Inflammatory macrophage treated with lipopolysaccharide for 4 hours (primary cell): Measurements from ENCODE around the gene PODXL2.
A peak's percentile ranks its signal among the peaks of the same experiment; 100 is the strongest.

Experiments used
- DNase-seq: peaks from one replicate; pipeline ENCODE4 v3.0.0-alpha.2; 2020

The PODXL2 gene

DNA sequence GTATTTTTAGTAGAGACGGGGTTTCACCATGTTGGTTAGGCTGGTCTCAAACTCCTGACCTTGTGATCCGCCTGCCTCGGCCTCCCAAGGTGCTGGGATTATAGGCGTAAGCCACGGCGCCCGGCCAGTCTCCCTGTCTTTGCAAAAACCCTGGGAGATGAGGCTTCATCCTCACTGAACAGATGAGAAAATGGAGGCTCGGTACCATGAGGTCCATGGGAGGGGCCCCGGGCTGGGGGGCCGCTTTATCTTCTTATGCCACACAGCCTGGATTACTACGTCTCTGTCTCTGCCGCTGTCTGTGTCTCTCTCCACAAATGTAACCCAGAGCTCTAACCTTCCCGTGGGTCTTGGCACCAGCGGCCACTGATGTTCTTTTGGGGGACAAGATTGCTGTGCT, 82.9 kb downstream of the PODXL2 start:
- DNase-seq, result no peak

DNA sequence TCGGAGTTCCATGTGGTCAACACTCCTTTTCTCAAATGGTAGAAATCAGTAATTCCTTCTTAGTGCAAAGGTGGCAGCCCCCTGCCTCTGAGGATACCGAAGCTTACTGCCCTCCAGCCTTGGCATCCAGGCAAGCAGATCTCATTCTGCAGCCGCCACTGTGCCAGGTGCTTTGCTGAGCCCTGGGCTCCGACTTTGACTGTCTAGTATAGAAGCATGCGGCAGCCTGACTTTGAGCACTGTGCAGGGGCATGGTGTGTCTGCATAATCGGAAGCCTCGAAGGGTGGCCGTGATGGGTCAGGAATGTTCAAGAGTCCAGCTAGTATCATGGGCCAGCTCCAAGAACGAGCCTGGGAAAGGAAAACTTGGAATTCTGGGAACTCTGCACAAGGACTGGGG, 83.5 kb downstream of the PODXL2 start:
- no peak for DNase-seq

DNA sequence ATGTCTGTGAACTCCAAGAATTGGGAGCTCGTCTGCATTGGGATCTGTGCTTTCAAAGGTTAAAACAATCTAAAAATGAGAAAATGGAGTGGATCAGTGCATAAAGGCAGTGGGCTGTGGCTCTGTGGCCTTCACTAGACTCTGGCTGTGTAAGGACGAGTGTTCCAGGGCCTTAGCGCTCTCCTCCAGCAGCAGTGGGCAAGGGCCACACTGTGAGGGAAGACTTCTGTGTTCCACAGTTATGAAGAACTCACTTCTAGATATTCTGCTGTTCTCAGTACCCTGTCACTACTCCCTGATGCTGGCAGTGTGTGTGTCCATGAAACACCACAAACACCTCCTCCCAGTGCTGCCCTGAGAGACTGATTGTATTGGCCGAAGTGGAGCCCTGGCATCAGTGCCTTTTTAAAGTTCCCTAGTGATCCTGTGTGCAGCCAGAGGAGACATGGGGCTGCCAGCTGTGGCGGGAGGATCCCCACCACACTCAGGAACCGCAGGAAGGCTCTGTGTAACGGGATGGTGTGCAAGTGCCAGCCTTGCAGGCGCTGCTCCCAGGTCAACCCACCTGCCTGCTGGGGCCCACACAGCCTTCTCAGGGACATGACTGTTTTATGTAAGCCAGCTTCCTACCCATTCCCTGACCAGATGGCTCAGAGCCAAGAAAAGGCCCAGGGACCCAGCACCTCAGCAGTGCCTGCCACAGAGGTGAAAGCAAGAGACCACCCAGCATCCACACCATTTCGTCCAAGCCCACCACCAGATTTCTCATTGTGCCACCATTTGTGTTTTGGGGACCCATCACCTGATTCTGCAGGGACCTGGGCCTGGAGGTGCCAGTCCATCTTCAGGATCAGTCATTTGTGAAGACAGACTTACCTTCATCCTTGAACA, 84.1 kb downstream of the PODXL2 start:
- no peak for DNase-seq

DNA sequence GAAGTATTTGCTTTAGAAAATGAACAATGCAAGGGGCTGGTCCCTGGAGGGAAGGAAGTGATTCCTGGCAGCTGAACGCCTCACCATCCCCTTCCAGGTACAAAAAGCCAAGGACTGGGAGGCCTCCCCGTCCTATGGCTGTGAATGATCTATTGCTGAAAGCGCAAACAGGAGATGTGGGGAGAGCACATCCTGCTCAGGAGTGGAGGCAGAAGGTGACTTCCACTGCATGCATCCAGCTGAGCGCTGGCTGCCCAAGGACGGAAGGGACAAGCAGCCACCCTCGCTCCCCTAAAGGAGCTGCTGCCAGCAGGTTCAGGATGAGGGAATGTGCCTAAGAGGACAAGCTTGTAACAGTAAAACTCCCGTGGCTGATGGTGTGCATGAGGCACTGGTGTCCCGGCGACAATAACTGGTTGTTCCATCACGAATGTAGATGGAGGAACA, 85.2 kb downstream of the PODXL2 start:
- no peak for DNase-seq

DNA sequence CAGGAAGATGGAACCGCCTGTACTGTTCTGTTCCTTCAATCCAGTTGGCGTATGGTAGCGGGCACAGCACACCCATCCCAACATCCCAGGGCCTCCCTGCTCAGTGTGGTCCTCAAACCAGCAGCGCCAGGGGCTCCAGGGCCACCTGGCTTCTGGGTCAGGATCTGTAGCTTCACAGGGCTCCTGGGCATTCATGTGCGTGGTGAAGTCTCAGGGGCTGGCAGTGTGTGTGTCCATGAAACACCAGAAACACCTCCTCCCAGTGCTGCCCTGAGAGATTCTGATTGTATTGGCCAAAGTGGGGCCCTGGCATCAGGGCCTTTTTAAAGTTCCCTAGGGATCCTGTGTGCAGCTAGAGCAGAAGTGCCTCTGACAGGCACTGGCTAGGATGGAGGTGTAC, 85.9 kb downstream of the PODXL2 start:
- DNase-seq, result no peak

DNA sequence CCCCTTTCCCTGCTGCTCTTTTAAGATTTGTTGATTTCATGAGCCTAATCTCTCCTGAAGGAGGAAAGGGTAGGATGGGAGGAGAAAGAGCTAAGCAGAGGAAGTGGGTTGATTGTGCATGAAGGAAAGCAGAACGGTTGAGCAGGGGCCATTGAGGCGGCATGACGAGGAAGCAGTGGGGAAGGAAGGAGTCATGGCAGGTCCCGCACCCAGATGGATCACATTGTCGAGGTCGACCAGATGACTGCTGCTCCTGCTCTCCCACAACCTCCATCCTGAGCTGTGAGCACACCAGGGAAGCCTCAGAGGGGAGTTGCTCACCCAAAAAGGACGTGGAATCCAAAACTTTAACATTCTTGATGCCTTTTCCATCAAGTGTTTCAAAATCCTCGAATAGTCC, 86.5 kb downstream of the PODXL2 start:
- peak; percentile 47 for DNase-seq

DNA sequence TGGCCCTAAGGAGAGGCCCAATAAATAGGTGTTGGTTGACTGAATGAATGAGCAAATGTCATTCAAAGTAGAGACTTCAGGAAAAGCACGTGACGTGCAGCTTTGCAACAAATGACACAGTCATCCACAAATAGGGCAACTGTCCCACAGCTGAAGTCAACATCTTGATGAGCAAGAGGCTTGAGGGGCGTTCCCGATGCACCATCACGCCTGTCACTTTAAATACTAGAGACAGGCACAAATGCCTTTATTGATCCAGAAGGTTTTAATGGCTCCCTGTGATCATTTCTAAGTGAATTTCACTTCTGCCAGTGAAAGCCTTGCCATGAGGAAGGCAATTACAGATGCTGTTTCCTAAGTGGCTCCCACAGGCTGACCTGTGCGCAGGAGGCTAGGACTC, 87.4 kb downstream of the PODXL2 start:
- DNase-seq, result peak; percentile 43

DNA sequence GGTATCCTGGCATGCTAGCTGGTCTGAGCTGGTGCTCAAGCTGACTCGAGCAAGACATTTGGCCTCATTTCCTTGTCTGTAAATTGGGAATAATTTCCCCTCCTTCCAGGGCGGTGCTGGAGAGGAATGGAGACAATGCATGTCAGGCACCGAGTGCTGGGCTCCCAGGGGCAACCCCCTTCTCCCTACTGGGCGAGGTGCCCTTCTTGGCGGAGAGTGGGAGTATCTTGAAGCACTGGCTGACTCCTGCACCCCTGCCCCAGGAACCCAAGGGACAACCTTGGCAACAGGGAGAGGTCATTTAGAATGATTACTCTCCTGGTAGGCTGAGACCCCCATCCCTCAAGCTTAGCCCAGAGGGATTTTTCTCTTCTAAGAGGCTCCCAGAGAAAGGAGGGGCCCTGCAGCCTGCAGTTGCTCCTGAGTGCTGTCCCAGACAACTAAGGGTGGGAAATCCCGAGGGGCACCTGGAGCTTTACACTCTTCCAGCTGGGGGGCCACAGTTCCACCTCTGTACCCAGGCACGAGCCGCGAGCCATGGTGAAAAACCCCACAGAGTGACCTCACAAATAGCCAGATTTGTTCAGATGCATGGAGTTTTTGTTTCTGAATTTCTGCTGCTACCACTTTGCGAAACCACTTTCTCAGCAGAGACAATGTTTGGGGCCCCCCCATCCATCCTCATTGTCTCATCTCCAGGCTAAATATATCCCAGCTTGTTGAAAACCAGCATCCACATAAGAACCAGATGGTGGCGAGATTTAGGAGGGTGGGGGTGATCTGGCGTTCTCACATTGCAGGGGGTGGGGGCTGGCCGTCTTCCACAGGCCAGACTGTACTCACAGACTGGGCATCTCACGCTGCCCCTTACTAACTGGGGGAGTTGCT, 88.6 kb downstream of the PODXL2 start:
- no peak for DNase-seq

DNA sequence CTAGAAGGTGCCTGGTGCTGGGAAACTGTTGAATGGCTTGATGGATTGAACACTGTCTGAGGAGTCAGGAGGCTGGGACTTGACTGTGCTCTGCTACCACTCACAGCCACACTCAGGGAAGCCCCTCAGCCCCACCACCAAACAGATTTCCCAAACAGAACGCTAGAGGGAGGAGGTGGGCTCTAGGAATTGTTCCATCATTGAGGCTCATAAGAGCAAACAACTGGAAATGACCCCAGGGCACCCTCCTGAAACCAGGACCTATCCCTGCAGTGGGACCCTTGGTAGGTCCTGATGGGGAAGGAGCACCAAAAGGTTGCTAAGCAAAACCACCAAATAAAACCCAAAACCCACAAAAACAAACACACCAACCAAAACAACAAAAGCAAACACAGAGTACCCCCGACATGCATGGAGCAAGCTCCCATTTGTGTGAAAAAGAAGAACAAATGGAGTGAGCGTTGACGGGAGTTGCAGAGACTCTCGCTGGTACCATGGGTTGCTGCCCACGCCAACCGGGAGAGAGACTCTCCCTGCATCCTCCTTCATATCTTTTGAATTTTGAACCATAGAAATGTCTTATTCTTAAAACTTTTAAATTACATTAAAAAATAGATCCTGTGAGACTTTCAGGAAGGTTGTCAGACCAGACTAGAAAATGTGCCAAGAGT, 89.4 kb downstream of the PODXL2 start:
- DNase-seq, result no peak

DNA sequence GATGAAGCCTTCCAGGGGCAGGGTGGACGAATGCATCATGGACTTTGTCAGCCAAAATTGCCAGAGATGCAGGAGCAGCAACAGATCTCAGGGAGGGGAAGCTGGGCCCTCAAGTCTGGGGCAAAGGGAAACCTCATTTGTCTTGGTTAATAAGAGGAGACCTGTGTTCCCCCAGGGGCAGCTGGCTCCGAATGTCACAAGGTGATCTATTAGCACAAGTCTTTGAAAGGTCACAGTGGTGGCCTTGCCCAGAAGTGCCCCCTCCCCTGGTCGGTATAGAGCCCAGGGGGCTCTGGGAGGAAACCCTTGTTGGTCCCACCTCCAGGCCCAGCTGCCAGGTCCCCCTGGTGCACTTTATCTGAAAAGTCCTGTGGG, 89.9 kb downstream of the PODXL2 start:
- no peak for DNase-seq

DNA sequence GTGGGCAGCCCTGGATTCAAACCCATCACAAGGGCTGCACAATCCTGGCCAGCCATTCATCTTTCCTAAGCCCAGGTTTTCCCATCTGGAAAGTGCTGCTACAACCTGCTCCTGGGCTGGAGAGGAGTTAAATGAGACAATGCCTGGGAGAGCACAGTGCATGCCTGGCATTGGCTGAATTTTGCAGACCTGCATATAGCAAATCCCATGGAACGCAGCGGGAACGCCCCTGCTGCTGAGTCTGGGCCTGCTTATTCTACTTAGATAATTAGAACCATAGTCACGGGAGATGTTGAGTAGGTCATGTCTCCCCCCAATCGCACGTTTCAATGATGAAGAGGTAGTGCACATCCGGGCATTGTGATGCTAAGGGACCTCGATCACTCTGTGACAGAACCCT, 90.4 kb downstream of the PODXL2 start:
- DNase-seq, result no peak

DNA sequence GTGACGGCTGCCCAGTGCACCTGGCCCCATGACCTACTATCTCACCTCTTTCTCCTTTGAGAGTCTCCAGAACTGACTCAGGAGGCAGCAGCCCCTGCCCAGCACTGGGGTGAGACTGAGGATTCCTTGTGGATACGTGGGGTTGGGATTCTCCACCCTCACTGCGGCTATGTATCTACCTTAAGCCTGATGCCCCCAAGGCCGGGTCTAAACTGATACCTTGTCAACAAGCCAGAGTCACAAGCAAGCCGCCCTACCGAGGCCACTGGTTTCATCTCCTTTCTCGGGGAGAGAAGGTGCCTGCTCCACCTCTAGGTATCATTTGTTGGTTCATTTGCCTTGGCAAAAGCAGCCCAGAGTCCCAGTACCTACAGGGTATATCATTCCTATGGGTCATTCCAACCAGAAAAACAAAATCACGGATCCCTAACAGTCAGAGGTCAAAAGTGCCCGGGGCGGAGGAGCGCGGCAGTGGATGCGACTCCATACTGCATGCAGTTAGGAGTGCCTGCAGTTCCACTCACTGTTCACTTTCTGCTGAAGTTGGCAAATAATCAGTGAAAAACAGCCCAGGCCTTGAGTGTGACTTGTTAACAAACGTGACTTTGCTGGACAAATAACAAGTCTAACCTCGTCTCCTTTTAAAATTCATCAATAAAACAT, 91.3 kb downstream of the PODXL2 start:
- no peak for DNase-seq

DNA sequence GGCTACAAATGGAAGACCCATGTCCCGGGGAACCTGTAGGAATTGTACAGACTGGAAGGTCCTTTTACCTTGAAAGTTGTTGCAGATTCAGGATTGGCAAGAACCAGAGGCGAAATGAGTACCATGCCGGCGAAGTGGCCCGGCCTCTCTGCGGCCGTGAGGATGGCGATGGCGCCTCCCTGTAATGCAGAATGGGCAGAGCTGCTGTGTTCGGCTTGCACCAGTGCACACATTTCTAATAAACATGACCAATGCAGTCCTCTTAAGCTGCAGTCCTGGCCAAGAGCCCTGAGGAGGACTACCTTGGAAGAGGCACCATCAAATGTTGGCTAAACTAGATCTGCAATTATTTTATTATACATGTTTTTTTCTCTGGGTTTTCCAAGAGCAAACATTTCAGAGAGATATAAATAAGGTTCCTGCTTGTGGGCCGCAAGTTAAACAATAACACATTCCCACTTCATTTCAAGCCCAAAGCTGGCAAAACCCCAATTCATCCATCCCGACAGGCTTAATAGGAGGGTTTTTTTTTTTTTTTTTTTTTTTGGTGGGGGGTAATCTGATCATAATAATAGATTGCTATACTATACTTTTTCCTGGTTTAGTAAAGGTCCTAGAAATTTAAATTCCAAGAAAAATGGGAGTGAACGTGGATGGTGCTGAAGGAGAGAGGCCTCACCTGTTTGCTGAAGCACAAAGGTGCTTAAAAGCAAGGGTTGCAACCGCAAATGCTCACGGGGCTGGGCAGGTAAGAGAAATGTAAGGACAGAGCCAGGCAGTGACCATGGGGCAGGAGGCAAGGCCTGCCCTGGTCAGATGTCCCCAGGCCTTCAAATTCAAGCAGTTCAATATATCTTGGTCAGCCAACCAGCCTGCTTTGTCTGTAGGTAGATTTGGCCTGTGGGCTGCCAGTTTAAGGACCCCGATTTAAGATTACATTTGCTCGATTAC, 92.3 kb downstream of the PODXL2 start:
- DNase-seq, result no peak

DNA sequence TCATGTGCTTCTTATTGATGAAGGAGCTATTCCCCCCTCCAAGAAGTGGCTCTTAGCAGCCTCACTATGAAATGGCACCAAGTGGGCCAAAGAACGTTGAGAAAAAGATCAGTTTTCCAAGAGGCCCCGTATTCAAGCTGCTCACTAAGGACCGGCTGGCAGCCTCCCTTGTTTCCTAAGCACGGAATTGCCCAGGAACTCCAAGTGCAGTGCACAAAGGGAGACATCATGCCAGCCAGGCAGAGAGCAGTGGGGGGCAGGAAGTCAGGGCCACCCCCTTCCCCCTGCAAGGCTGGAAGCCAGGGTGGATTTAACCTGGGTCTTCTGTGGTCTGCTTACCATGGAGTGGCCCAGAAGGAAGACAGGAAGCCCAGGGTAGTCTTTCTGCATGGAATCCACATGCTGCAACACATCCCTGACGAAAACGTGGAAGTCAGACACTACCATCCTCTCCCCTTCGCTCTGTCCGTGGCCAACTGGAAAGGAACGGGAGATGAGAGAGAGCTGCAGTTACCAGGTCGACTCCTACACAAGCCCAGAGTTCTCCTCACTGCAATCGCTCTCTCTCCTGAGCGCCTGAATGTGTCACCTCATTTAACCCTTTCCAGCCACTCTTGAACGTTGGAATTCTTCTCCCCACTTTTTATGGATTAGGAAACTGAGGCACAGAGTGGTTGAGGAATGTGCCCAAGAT, 93.3 kb downstream of the PODXL2 start:
- DNase-seq, result no peak
